Endothelial cell (in vitro differentiated cells): ENCODE data around the gene KRT6C. TPM values are rescaled to one million over a fixed set of nuclear protein-coding genes. Genes with fewer than 3 reads are reported as not detected.
"Not testable (repeated sequence)": the region's sequence is repeated elsewhere in the genome, so short reads cannot be mapped to it uniquely, and the experiment has no call there.

Experiments used
- DNase-seq: peaks from one replicate; pipeline ENCODE4 v3.0.0; 2021; ENCODE audit warnings: low spot score
- H3K27ac Mint-ChIP-seq: one replicate; pipeline ENCODE4 v1.8.0; 2021; ENCODE audit warnings: mixed read lengths, inconsistent platforms; ENCODE audit not compliant: unreplicated experiment
- H3K27me3 Mint-ChIP-seq: one replicate; pipeline ENCODE4 v1.8.0; 2021; ENCODE audit warnings: mild to moderate bottlenecking, moderate library complexity, mixed read lengths, inconsistent platforms; ENCODE audit not compliant: unreplicated experiment
- H3K36me3 Mint-ChIP-seq: one replicate; pipeline ENCODE4 v1.8.0; 2021; ENCODE audit warnings: mild to moderate bottlenecking, low read depth, mixed read lengths, inconsistent platforms; ENCODE audit not compliant: unreplicated experiment
- H3K4me1 Mint-ChIP-seq: one replicate; pipeline ENCODE4 v1.8.0; 2021; ENCODE audit warnings: mild to moderate bottlenecking, mixed read lengths, inconsistent platforms; ENCODE audit not compliant: unreplicated experiment
- H3K4me3 Mint-ChIP-seq: one replicate; pipeline ENCODE4 v1.8.0; 2021; ENCODE audit warnings: mild to moderate bottlenecking, mixed read lengths, inconsistent platforms; ENCODE audit not compliant: unreplicated experiment
- H3K9me3 Mint-ChIP-seq: one replicate; pipeline ENCODE4 v1.8.0; 2021; ENCODE audit warnings: mixed read lengths, inconsistent platforms; ENCODE audit not compliant: unreplicated experiment
- total RNA-seq: library from RNA; stranded (reverse); fragmentation: NEBNext Ultra II Directional; extraction: Animal tissue kit (Norgen Biotek cat#: 25700); gene quantifications from one replicate; pipeline ENCODE4 v1.2.1, GENCODE V29; 2021; ENCODE audit not compliant: unreplicated experiment
- TF ChIP-seq, protein P1 (sequence below): fragments of 200-600 bp; sonication (generic); IDR thresholded peaks from one replicate; pipeline ENCODE4 v1.5.0; 2021; ENCODE audit warnings: antibody characterized with exemption; ENCODE audit not compliant: unreplicated experiment

The KRT6C gene
- total RNA-seq, 1 donor from 2014 or later = not detected

DNA sequence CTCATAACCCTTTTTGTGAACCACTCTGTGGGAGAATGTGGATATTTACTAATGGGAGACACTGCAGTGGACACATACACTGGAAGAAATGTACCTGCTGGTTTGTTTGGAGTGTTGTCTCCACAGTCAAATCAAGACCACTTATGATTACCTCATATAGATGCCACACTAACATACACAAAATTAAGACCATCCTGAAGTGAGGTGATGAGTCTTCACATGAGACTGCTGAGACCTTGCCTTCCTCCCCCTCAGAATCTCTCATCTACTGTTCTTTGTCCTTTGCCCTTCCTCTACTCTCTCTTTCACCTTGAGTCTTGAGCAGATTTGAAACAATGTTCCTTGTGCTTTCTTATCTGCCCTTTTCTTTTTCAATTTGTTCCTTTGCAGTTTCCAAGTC is 15.1 kb upstream of the KRT6C start:
- TF ChIP-seq, protein P1, sequence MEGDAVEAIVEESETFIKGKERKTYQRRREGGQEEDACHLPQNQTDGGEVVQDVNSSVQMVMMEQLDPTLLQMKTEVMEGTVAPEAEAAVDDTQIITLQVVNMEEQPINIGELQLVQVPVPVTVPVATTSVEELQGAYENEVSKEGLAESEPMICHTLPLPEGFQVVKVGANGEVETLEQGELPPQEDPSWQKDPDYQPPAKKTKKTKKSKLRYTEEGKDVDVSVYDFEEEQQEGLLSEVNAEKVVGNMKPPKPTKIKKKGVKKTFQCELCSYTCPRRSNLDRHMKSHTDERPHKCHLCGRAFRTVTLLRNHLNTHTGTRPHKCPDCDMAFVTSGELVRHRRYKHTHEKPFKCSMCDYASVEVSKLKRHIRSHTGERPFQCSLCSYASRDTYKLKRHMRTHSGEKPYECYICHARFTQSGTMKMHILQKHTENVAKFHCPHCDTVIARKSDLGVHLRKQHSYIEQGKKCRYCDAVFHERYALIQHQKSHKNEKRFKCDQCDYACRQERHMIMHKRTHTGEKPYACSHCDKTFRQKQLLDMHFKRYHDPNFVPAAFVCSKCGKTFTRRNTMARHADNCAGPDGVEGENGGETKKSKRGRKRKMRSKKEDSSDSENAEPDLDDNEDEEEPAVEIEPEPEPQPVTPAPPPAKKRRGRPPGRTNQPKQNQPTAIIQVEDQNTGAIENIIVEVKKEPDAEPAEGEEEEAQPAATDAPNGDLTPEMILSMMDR = no peak
- peaks cover 4% of the 10 kb centered on the region for H3K27me3 Mint-ChIP-seq
- no peak overlapping the region for H3K27ac Mint-ChIP-seq
- H3K36me3 Mint-ChIP-seq = no peaks in the 10 kb centered on the region
- H3K4me3 Mint-ChIP-seq = no peak overlapping the region
- no peak for DNase-seq
- H3K9me3 Mint-ChIP-seq = no peaks in the 10 kb centered on the region
- H3K4me1 Mint-ChIP-seq = no peaks in the 10 kb centered on the region

- DNase-seq, H3K4me3 Mint-ChIP-seq, H3K4me1 Mint-ChIP-seq, H3K27ac Mint-ChIP-seq, H3K36me3 Mint-ChIP-seq, H3K27me3 Mint-ChIP-seq, H3K9me3 Mint-ChIP-seq: not testable (repeated sequence)
These were observed 14.3 kb upstream of the KRT6C start for GRCh38 chr12:52487744-52488443.

- no peak overlapping the region for H3K27ac Mint-ChIP-seq
- DNase-seq = no peak
- H3K4me1 Mint-ChIP-seq = no peaks in the 10 kb centered on the region
- no peaks in the 10 kb centered on the region for H3K9me3 Mint-ChIP-seq
- H3K36me3 Mint-ChIP-seq = no peaks in the 10 kb centered on the region
- peaks cover 2% of the 10 kb centered on the region for H3K27me3 Mint-ChIP-seq
- TF ChIP-seq, protein P1 = no peak
- no peak overlapping the region for H3K4me3 Mint-ChIP-seq
These were observed 13.6 kb upstream of the KRT6C start for GRCh38 chr12:52487211-52487610.

DNA sequence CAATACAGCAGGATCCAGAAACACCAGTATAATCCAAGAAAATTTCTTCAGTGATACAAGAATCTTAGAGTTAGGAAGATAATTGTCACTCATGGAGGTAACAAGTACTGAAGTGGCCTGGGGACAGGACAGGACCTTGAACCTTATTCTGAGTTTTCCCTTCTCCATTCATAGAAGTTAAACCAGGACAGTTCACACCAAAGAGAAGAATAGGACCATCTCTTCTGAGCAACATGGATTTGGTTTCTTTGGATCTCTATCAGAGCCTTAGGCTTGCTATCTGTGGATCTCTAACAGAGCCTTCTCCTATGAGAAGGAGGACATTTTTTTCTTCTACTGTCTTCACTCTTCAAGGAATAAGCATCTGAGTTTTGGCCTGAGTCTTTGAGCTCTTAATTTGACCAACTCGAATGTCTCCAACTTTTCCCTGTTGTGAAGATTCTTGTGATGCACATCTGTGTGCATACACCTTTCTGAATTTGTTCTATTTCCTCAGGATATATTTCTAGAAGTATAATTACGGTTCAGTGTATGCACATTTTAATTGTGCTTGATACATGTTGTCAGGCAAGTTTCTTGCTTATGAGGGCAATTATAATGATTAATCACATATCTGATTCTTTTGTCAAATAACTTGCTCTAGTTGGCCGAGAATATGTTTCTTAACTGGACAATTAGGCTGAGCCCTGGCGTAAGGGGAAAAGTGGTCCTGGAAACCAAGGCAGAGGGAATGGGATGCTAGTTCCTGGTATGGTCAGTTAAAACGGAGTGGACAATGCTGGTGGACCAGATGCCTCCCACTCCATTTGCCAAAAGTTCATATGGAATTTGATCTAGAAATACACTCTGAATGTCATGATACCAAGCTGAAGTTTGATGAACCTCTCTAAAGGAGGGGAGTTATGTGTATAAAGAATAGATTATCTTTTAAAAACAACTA is 12.8 kb upstream of the KRT6C start:
- Mint-ChIP-seq H3K4me3 (no peak overlapping the region), H3K27me3 (peaks cover 2% of the 10 kb centered on the region), H3K9me3 (no peaks in the 10 kb centered on the region), H3K4me1 (no peaks in the 10 kb centered on the region), H3K27ac (no peak overlapping the region), H3K36me3 (no peaks in the 10 kb centered on the region)
- TF ChIP-seq, protein P1 = no peak
- no peak for DNase-seq

DNA sequence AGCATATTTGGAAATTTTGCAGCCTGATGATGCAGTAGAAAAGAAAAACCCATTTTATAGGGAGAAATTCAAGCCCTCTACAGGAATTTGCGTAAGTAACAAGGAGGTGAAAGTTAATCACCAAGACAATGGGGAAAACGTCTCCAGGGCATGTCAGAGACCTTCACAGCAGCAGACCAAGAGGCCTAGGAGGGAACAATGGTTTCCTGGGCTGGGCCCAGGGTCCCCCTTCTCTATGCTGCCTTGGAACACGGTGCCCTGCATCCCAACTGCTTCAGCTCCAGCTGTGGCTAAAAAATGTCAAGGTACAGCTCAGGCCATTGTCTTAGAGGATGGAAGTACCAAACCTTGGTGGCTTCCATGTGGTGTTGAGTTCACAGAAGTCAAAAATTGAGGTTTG is 6.5 kb upstream of the KRT6C start:
- Mint-ChIP-seq H3K27ac (no peak overlapping the region), H3K4me1 (no peaks in the 10 kb centered on the region), H3K9me3 (no peaks in the 10 kb centered on the region), H3K36me3 (peaks cover 3% of the 10 kb centered on the region), H3K27me3 (peaks cover 4% of the 10 kb centered on the region), H3K4me3 (no peak overlapping the region)
- TF ChIP-seq, protein P1 = no peak
- no peak for DNase-seq
